Fibroblast of skin of right quadriceps (primary cell): ENCODE data around the gene HAUS6.
A peak's percentile ranks its signal among the peaks of the same experiment; 100 is the strongest.
"Not testable (repeated sequence)": the region's sequence is repeated elsewhere in the genome, so short reads cannot be mapped to it uniquely, and the experiment has no call there.

ENCODE experiments used
- DNase-seq: peaks from one replicate; pipeline ENCODE4 v3.0.0-alpha.2; 2013

The HAUS6 gene

GRCh38 chr9:19036611-19037010 lies 66.1 kb downstream of the HAUS6 start:
- DNase-seq: no peak

- DNase-seq: no peak
These were observed 69.7 kb downstream of the HAUS6 start, which contains the start of gene SAXO1 for GRCh38 chr9:19033015-19033414. SAXO1 (minus strand) TSS chr9:19033209; CDS start chr9:19032908, 301 bp downstream.

- DNase-seq: no peak
These were observed 70.3 kb downstream of the HAUS6 start for GRCh38 chr9:19032406-19032805.

- no peak for DNase-seq
These were observed 71.8 kb downstream of the HAUS6 start for GRCh38 chr9:19030899-19031298.

- DNase-seq: peak; percentile 64
These were observed 73.8 kb downstream of the HAUS6 start for GRCh38 chr9:19028835-19029451.

- DNase-seq: no peak
These were observed 74.9 kb downstream of the HAUS6 start for GRCh38 chr9:19027825-19028224.

GRCh38 chr9:19026375-19026774 lies 76.3 kb downstream of the HAUS6 start:
- DNase-seq: no peak

- no peak for DNase-seq
These were observed 79.6 kb downstream of the HAUS6 start for GRCh38 chr9:19023078-19023477.

- DNase-seq: no peak
These were observed 80.5 kb downstream of the HAUS6 start for GRCh38 chr9:19022206-19022605.

GRCh38 chr9:19021649-19022048 lies 81.1 kb downstream of the HAUS6 start:
- not testable (repeated sequence) for DNase-seq

- DNase-seq: no peak
These were observed 81.7 kb downstream of the HAUS6 start for GRCh38 chr9:19020886-19021455.

- DNase-seq: no peak
These were observed 84.5 kb downstream of the HAUS6 start for GRCh38 chr9:19018201-19018600.

GRCh38 chr9:19009391-19009965 lies 93.2 kb downstream of the HAUS6 start:
- no peak for DNase-seq
